ENCODE measurements around the gene KANK3.
"Not testable (repeated sequence)": the region's sequence is repeated elsewhere in the genome, so short reads cannot be mapped to it uniquely, and the experiment has no call there.

Gene KANK3

GRCh38 chr19:8316351-8317125 lies 26.5 kb downstream of the KANK3 start:
- DNase-seq, result no peak

- DNase-seq, result not testable (repeated sequence)
These were observed 28.0 kb downstream of the KANK3 start for GRCh38 chr19:8314981-8315640.

GRCh38 chr19:8311461-8312260 lies 31.4 kb downstream of the KANK3 start:
- DNase-seq, result no peak

GRCh38 chr19:8310342-8311055 lies 32.6 kb downstream of the KANK3 start:
- no peak for DNase-seq

- no peak for DNase-seq
These were observed 34.2 kb downstream of the KANK3 start for GRCh38 chr19:8308891-8309291.

- peak; percentile 56 to 87 (median 78) for DNase-seq
These were observed 34.8 kb downstream of the KANK3 start, which contains the start of gene CD320 for GRCh38 chr19:8307965-8308866. TSS of gene CD320 (minus strand) at chr19:8308358. CDS start at chr19:8308290, 68 bp downstream.

- DNase-seq, result no peak
These were observed 35.6 kb downstream of the KANK3 start for GRCh38 chr19:8307400-8307964.

- no peak for DNase-seq
These were observed 36.6 kb downstream of the KANK3 start for GRCh38 chr19:8306235-8307054.

GRCh38 chr19:8305798-8306197 lies 37.3 kb downstream of the KANK3 start:
- DNase-seq, result peak in 1 of 5 donors; percentile 2

GRCh38 chr19:8304841-8305621 lies 38.0 kb downstream of the KANK3 start:
- DNase-seq, result peak in 1 of 5 donors; percentile 8

- peak in 1 of 5 donors; percentile 5 for DNase-seq
These were observed 40.3 kb downstream of the KANK3 start for GRCh38 chr19:8302734-8303133.

GRCh38 chr19:8302357-8302691 lies 40.7 kb downstream of the KANK3 start:
- peak in 1 of 5 donors; percentile 7 for DNase-seq

GRCh38 chr19:8291337-8291736 lies 51.7 kb downstream of the KANK3 start:
- DNase-seq, result not testable (repeated sequence)

GRCh38 chr19:8276508-8276907 lies 66.6 kb downstream of the KANK3 start:
- DNase-seq, result not testable (repeated sequence)

All from T-helper 1 cell (primary cell).